SU-DHL-6 (cell line): ENCODE data around the gene OTOGL.

Experiments
- H2AFZ ChIP-seq: fragments of 200-600 bp; sonication (generic); 2 replicates; pipeline ENCODE4 v1.6.1; 2014; ENCODE audit warnings: low read depth, mild to moderate bottlenecking, moderate library complexity, mixed read lengths, antibody characterized with exemption, low read length; ENCODE audit not compliant: severe bottlenecking
- H3F3A ChIP-seq: fragments of 200-600 bp; shearing (Covaris generic); 2 replicates; pipeline ENCODE4 v1.6.0; 2016; ENCODE audit warnings: antibody characterized with exemption, mild to moderate bottlenecking; ENCODE audit not compliant: insufficient read depth
- H3K27ac ChIP-seq: fragments of 200-600 bp; sonication (generic); 2 replicates; pipeline ENCODE4 v1.5.1; 2016; ENCODE audit warnings: low read depth, mild to moderate bottlenecking, low read length, moderate library complexity, mixed read lengths
- H3K27me3 ChIP-seq: fragments of 200-600 bp; sonication (generic), shearing (Covaris generic); 2 replicates; pipeline ENCODE4 v1.6.0; 2014; ENCODE audit warnings: mild to moderate bottlenecking, low read length
- H3K36me3 ChIP-seq: fragments of 200-600 bp; sonication (generic); 2 replicates; pipeline ENCODE4 v1.6.1; 2014; ENCODE audit warnings: mild to moderate bottlenecking, low read length, mixed read lengths
- H3K4me2 ChIP-seq: fragments of 300-600, 200-600 bp; shearing (Covaris generic), sonication (generic); 2 replicates; pipeline ENCODE4 v1.6.0; 2014; ENCODE audit warnings: low read length, low read depth, mild to moderate bottlenecking; ENCODE audit not compliant: poor library complexity, severe bottlenecking
- H3K4me3 ChIP-seq: fragments of 200-600 bp; sonication (generic); 2 replicates; pipeline ENCODE4 v1.5.1; 2014; ENCODE audit warnings: antibody characterized with exemption, low read length, mild to moderate bottlenecking, mixed read lengths; ENCODE audit not compliant: insufficient read depth, poor library complexity, severe bottlenecking
- H3K79me2 ChIP-seq: fragments of 200-600 bp; sonication (generic); 2 replicates; pipeline ENCODE4 v1.6.1; 2014; ENCODE audit warnings: mild to moderate bottlenecking, low read length, moderate library complexity; ENCODE audit not compliant: insufficient read depth
- H3K9ac ChIP-seq: fragments of 200-600 bp; sonication (generic); 2 replicates; pipeline ENCODE4 v1.7.0; 2014; ENCODE audit warnings: mild to moderate bottlenecking, low read length
- H3K9me2 ChIP-seq: fragments of 200-600 bp; sonication (generic); replicated peaks from 2 replicates; pipeline ENCODE4 v1.6.1; 2014; ENCODE audit warnings: low read length; ENCODE audit not compliant: insufficient read depth
- H3K9me3 ChIP-seq: fragments of 200-600 bp; sonication (generic); 2 replicates; pipeline ENCODE4 v1.6.1; 2014; ENCODE audit warnings: low read length, mixed read lengths; ENCODE audit not compliant: insufficient read depth
- H4K20me1 ChIP-seq: fragments of 200-600 bp; sonication (generic); 2 replicates; pipeline ENCODE4 v1.6.1; 2014; ENCODE audit warnings: low read depth, mild to moderate bottlenecking, antibody characterized with exemption, low read length, moderate library complexity, mixed read lengths
- EZH2phosphoT487 ChIP-seq: fragments of 200-600 bp; sonication (generic), shearing (Covaris generic); conservative IDR thresholded peaks from 2 replicates; pipeline ENCODE4 v1.6.1; 2018; ENCODE audit warnings: mild to moderate bottlenecking, antibody characterized with exemption, low read length, moderate library complexity, mixed read lengths
- TF ChIP-seq, protein P1 (sequence below): fragments of 200-600 bp; sonication (generic); IDR thresholded peaks from one replicate; pipeline ENCODE4 v1.5.1; 2017; ENCODE audit warnings: antibody characterized with exemption, mild to moderate bottlenecking, low read length, moderate library complexity; ENCODE audit not compliant: insufficient read depth, poor library complexity, severe bottlenecking

OTOGL gene

DNA sequence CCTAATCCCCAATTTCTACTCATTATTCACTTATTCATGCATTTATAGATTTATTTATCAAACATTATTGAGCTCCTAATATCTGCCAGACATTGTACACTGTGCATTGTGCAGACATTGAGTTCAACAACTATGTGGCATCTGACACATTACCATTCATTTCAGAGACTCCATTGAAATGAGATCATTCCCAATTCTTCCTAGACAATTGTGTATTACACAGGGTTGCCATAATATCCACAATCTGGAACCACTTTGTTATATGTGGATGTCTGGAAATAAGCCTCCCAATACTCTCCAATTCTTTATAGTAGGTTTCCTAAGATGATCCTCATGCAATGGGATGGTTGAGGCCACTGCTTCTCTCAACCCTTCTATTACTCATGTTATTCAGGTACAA lies 165.0 kb downstream of the OTOGL start:
- Histone ChIP-seq H3K79me2 (no peaks in the 10 kb centered on the region), H2AFZ (no peak overlapping the region), H3K9ac (no peak overlapping the region), H3K36me3 (no peaks in the 10 kb centered on the region), H3K27me3 (no peaks in the 10 kb centered on the region), H3F3A (no peaks in the 10 kb centered on the region), H3K9me2 (no peaks in the 10 kb centered on the region), H3K27ac (no peak overlapping the region), H3K4me3 (no peak overlapping the region), H4K20me1 (no peaks in the 10 kb centered on the region), H3K4me2 (no peak overlapping the region), H3K9me3 (no peaks in the 10 kb centered on the region)
- TF ChIP-seq, protein P1, sequence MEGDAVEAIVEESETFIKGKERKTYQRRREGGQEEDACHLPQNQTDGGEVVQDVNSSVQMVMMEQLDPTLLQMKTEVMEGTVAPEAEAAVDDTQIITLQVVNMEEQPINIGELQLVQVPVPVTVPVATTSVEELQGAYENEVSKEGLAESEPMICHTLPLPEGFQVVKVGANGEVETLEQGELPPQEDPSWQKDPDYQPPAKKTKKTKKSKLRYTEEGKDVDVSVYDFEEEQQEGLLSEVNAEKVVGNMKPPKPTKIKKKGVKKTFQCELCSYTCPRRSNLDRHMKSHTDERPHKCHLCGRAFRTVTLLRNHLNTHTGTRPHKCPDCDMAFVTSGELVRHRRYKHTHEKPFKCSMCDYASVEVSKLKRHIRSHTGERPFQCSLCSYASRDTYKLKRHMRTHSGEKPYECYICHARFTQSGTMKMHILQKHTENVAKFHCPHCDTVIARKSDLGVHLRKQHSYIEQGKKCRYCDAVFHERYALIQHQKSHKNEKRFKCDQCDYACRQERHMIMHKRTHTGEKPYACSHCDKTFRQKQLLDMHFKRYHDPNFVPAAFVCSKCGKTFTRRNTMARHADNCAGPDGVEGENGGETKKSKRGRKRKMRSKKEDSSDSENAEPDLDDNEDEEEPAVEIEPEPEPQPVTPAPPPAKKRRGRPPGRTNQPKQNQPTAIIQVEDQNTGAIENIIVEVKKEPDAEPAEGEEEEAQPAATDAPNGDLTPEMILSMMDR = no peak
- TF ChIP-seq EZH2phosphoT487 = no peak

DNA sequence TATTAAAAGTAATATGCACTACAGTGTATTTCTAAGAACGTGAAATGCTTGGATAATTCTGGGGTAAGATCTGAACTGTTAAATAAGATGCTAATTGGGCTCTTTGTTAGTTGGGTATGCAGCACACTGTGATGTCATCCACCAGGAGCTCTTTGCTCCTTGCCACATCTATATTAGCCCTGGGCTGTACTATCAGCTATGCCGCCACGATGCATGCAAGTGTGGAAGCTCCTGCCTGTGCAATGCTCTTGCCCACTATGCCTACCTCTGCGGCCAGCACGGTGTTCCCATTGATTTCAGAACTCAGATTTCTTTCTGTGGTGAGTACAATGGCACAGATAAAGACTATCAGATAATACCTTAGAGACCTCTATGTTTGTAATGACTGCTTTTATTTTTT lies 165.6 kb downstream of the OTOGL start:
- no peaks in the 10 kb centered on the region for H3K9me3 ChIP-seq
- H3K36me3 ChIP-seq = no peaks in the 10 kb centered on the region
- no peaks in the 10 kb centered on the region for H3K9me2 ChIP-seq
- no peak overlapping the region for H2AFZ ChIP-seq
- no peak overlapping the region for H3K4me2 ChIP-seq
- no peak for TF ChIP-seq EZH2phosphoT487
- TF ChIP-seq, protein P1 = no peak
- no peak overlapping the region for H3K9ac ChIP-seq
- no peaks in the 10 kb centered on the region for H3K27me3 ChIP-seq
- no peak overlapping the region for H3K27ac ChIP-seq
- no peaks in the 10 kb centered on the region for H4K20me1 ChIP-seq
- no peaks in the 10 kb centered on the region for H3F3A ChIP-seq
- no peaks in the 10 kb centered on the region for H3K79me2 ChIP-seq
- H3K4me3 ChIP-seq = no peak overlapping the region

DNA sequence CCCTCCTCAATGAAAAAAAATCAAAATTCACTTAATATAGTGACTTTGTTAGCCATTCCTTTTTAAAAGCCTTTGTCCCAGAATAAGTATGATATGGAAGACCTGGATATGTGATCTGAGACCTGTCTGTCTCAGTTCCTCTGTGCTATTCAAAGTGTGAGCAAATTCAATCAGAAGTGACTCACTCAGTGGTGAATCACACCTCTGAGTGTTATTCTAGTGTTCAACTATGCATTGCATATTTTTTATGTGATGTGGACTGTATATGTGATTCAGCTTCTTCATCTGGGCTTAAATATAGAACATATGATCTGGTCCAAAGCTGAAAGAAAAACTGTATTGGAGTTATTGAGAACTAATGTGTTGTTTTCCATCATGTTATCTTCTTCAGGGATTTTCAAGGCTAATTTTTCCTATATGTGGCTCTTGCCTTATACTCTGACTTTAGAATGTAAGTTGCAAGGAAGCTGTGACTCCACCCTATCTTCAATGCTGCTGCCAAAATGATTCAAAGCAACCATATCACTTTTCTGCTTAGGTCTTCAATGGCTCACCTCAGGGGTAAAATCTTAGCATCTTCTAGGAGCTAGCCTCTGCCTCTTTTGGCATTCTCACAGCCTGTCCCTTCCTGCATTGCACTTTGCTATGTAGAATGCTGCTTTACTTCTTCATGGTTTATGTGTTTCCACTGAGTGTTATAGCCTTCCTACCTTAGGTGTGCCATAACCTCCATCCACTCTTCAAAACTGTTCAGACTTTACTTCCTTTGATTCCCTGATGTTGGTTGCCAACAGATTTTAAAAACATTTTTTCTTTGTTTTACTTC lies 169.8 kb downstream of the OTOGL start:
- H3F3A ChIP-seq = no peaks in the 10 kb centered on the region
- H3K79me2 ChIP-seq = no peaks in the 10 kb centered on the region
- no peaks in the 10 kb centered on the region for H3K27me3 ChIP-seq
- no peaks in the 10 kb centered on the region for H3K36me3 ChIP-seq
- H2AFZ ChIP-seq = no peak overlapping the region
- H3K9ac ChIP-seq = no peak overlapping the region
- H3K4me3 ChIP-seq = no peak overlapping the region
- H3K9me3 ChIP-seq = no peaks in the 10 kb centered on the region
- H3K9me2 ChIP-seq = no peaks in the 10 kb centered on the region
- no peak overlapping the region for H3K27ac ChIP-seq
- TF ChIP-seq, protein P1 = no peak
- no peak for TF ChIP-seq EZH2phosphoT487
- no peaks in the 10 kb centered on the region for H4K20me1 ChIP-seq
- no peak overlapping the region for H3K4me2 ChIP-seq
